ENCODE results near the gene GUCA1C.

DNA sequence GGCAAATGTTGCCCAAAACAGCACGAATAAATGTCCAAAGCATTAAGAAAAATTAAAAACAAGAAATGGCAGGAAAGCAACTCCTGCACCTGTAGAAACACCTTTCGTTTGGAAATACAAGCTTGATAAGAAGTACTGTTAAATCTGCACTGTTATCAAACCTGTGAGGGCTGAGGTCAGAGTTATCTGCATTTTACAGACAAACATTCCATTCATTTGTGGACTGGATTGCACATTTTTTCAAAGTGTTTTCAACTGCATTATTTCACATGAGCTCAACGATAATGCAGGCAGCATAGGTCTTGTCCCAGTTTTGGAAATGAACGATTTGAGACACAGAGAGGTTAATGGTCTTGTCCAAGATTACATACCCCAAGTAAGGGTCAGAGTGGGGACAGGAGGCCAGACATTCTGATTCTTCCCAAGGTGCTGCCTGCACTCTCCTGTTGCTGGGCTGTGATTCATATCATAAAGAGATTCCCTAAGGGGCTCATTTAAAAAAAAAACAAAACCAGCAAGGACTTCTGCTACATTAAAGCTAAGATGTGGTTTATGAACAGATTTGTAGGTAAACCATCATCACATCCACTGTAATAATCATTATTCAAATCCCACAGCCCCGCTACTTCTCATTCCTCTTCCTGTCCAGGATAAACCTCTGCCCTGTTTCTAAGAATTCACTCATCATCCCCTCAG is 13.0 kb downstream of the GUCA1C start:
- TF ChIP-seq ZBTB7A (CRISPR knock-in tag; IDR thresholded peaks at IDR 0.05) = no peak
- no peak for TF ChIP-seq ZNF296 (CRISPR knock-in tag; conservative IDR thresholded peaks at IDR 0.05)
- no peak for TF ChIP-seq SRSF9 (IDR thresholded peaks at IDR 0.05; ENCODE audit: borderline replicate concordance, insufficient read depth, low read depth, low read length, poor library complexity, severe bottlenecking)
- TF ChIP-seq, protein P1, sequence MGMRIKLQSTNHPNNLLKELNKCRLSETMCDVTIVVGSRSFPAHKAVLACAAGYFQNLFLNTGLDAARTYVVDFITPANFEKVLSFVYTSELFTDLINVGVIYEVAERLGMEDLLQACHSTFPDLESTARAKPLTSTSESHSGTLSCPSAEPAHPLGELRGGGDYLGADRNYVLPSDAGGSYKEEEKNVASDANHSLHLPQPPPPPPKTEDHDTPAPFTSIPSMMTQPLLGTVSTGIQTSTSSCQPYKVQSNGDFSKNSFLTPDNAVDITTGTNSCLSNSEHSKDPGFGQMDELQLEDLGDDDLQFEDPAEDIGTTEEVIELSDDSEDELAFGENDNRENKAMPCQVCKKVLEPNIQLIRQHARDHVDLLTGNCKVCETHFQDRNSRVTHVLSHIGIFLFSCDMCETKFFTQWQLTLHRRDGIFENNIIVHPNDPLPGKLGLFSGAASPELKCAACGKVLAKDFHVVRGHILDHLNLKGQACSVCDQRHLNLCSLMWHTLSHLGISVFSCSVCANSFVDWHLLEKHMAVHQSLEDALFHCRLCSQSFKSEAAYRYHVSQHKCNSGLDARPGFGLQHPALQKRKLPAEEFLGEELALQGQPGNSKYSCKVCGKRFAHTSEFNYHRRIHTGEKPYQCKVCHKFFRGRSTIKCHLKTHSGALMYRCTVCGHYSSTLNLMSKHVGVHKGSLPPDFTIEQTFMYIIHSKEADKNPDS (CRISPR knock-in tag; IDR thresholded peaks at IDR 0.05) = no peak
- TF ChIP-seq ZKSCAN8 (CRISPR knock-in tag; IDR thresholded peaks at IDR 0.05; ENCODE audit: borderline replicate concordance) = no peak
- no peak for TF ChIP-seq SCMH1 (CRISPR knock-in tag; IDR thresholded peaks at IDR 0.05; ENCODE audit: borderline replicate concordance)
